Measurements from ENCODE around the gene PGR.

GRCh38 chr11:101063706-101064105 lies 65.9 kb downstream of the PGR start:
- no peak for TF ChIP-seq CTCF (conservative IDR thresholded peaks at IDR 0.05; ENCODE audit: low read depth, low read length)
- TF ChIP-seq EZH2 (IDR thresholded peaks at IDR 0.05; ENCODE audit: low read length, unreplicated experiment) = no peak
- no peak for TF ChIP-seq EZH2phosphoT487 (IDR thresholded peaks at IDR 0.05; ENCODE audit: borderline replicate concordance, low read length)
